GM21528 (cell line): ENCODE data around the gene DYNLT4.
"Not testable (repeated sequence)": the region's sequence is repeated elsewhere in the genome, so short reads cannot be mapped to it uniquely, and the experiment has no call there.

Experiments used
- ATAC-seq: cut with Tn5 transposase; IDR thresholded peaks from one replicate; pipeline ENCODE4 v1.9.1; 2021; ENCODE audit warnings: mild to moderate bottlenecking, moderate library complexity; ENCODE audit not compliant: unreplicated experiment, low FRiP score

Gene DYNLT4

DNA sequence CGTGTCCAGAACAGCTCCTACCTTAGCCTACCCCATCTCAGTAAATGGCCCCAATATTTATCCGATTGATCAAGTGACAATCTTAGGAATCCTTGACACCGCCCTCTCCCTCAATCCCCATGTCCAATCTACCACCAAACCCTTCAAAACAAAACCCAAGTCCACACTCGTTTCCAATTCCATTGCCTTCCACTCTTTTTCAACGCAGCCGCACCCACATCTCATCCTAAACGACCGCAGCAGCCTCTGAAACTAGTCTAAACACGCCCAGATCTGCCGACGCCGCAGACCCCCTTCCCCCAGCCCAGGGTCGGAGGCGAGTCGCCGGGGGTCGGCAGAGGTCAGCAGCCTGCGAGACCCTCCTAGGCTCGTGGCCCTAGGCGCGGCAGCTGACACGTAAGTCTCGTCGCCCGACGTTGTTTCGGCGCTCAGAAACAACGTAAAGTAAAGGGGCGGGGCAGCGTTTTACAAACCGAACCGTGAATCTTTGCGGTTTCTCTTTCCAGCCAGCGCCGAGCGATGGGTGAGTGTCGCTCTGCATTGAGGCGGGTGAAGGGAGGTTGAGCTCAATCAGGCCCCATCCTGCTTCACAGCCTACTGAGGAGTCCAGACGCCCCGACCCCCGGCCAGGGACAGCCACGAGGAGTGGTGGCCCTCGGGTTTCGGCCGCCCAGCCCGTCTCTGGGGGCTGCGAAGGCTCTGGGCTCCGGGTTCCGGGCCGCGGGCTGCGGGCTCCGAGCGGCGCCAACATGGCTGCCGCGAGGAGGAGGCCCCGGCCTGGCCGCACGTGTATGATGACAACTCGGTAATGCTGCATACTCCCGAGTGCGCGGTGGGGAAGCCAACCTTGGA lies 31.8 kb downstream of the DYNLT4 start, which contains the start of gene RPS8:
TSS of gene RPS8 (plus strand) at position 463 of the 852 bp plus-strand sequence. CDS start at position 520, 57 bp downstream.
- peak; percentile 76 for ATAC-seq

DNA sequence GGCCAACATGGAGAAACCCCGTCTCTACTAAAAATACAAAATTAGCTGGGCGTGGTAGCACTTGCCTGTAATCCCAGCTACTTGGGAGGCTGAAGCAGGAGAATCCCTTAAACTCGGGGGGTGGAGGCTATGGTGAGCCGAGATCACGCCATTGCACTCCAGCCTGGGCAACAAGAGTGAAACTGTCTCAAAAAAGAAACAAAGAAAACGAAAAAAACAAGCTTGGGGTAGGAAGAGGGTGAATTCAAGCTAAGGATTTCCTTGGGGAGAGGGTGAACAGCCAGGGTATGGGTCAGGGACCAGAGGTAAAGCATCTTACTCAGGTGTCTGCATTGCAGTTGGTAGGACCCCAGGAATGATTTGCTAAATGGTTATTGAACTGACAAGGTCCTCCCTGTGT lies 40.7 kb downstream of the DYNLT4 start:
- not testable (repeated sequence) for ATAC-seq

DNA sequence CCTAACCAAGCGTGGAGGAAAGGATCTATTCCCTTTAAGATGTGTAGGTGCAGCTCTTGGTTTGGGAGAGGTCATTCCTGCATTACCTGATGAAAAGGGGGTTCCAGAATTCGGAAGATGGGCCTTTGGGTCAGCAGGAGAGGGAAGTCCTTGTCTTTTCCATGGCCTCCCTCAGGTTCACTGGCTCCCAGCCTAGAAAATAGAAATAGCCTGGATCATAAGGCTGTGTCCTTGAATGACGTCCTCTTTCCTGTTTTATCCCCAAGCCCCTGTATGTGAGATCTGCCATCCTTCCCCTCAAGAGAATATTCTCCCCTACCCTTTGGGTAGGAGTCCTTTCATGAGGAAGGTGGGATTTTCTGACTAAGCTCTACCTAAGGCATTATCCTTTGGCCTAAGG lies 46.3 kb downstream of the DYNLT4 start:
- ATAC-seq, result no peak

DNA sequence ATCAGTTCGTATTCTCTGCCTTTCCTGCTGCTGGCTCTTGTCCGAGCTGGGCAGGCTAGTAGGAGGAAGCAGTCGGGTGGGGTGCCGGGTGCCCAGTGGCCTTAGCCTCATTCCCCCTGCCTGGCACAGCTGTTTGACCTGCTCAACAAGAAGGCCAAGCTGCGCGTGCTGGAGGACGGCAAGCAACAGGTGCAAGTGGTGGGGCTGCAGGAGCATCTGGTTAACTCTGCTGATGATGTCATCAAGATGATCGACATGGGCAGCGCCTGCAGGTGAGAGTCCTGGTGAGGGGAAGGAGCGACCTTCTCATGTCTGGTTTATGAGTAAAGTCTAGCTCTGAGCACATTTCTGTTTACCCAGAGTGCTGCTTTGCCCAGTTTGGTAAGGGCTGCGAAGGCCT lies 48.1 kb downstream of the DYNLT4 start:
- ATAC-seq, result no peak

DNA sequence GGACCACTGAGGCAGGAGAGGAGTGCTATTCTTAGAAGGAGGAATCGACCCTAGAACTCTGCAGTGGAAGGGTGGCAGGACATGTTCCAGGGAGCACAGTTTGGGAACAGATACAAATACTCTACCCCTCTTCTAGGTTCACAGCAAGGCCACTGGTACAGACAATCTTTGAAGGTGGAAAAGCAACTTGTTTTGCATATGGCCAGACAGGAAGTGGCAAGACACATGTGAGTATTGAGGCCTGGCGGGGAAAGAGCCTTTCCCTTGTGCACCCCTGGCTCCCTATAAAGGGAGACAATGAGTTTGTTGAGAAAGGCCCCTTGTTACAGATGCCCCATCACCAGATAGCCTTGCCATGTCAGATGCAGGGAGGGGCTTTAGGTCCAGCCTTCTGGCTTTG lies 49.7 kb downstream of the DYNLT4 start:
- no peak for ATAC-seq
